CD4-positive, alpha-beta T cell (primary cell): ENCODE data around the gene RAG1. TPM values are rescaled to one million over a fixed set of nuclear protein-coding genes. Genes with fewer than 3 reads are reported as not detected.

ENCODE experiments used
- ATAC-seq: fragments of 200-7000 bp; cut with Tn5 transposase; one replicate; pipeline ENCODE4 v1.10.0; 2022; ENCODE audit warnings: mild to moderate bottlenecking; ENCODE audit not compliant: poor library complexity
- CTCF ChIA-PET: fragments of 350-600 bp; sonication (Branson Sonifier 250); formaldehyde crosslinking; loops from one replicate; lab custom pipeline; 2021; ENCODE audit warnings: antibody characterized with exemption, inconsistent platforms; lab: Charles Lee
- POLR2A ChIA-PET: fragments of 350-600 bp; sonication (Branson Sonifier 250); formaldehyde crosslinking; loops from one replicate; lab custom pipeline; 2021; ENCODE audit warnings: antibody characterized with exemption, inconsistent platforms; lab: Charles Lee
- DNase-seq, 14 experiments: peaks; one replicate each; pipeline ENCODE4 v3.0.0-alpha.2; 2013 to 2020; ENCODE audit warnings: mixed read lengths in 2 of 14
- H3K27ac ChIP-seq, 2 donors: one replicate each; pipeline versions ENCODE4 v1.5.1 to v1.7.0; 2013; ENCODE audit warnings: low read length in 2 of 2, low read depth in 1 of 2, mild to moderate bottlenecking in 1 of 2
- H3K27me3 ChIP-seq, 2 experiments: 1 replicate in 1 of 2; 2 replicates in 1 of 2; pipeline versions ENCODE4 v1.6.1 to v1.7.0; 2013; ENCODE audit warnings: low read length in 2 of 2, control low read depth in 1 of 2, mild to moderate bottlenecking in 1 of 2, moderate library complexity in 1 of 2; ENCODE audit not compliant: insufficient read depth in 2 of 2, control insufficient read depth in 1 of 2
- H3K36me3 ChIP-seq: one replicate; pipeline ENCODE4 v1.6.1; 2013; ENCODE audit warnings: low read length, control low read depth; ENCODE audit not compliant: insufficient read depth
- H3K4me1 ChIP-seq: one replicate; pipeline ENCODE4 v1.6.1; 2013; ENCODE audit warnings: low read length, control low read depth; ENCODE audit not compliant: insufficient read depth
- H3K4me3 ChIP-seq: one replicate; pipeline ENCODE4 v1.5.1; 2013; ENCODE audit warnings: mild to moderate bottlenecking, low read length, moderate library complexity
- H3K9me3 ChIP-seq, 2 experiments: 1 replicate in 1 of 2; 2 replicates in 1 of 2; pipeline versions ENCODE4 v1.6.1 to v1.7.0; 2013; ENCODE audit warnings: low read length in 2 of 2, mild to moderate bottlenecking in 2 of 2, control low read depth in 1 of 2, moderate library complexity in 1 of 2; ENCODE audit not compliant: control insufficient read depth in 1 of 2, insufficient read depth in 1 of 2
- H3K27ac Mint-ChIP-seq: one replicate; pipeline ENCODE4 v1.8.0; 2020; ENCODE audit warnings: mixed read lengths
- H3K27me3 Mint-ChIP-seq: one replicate; pipeline ENCODE4 v1.8.0; 2021; ENCODE audit warnings: mixed read lengths
- H3K36me3 Mint-ChIP-seq: one replicate; pipeline ENCODE4 v1.8.0; 2021; ENCODE audit warnings: low read depth, mixed read lengths
- H3K4me1 Mint-ChIP-seq: one replicate; pipeline ENCODE4 v1.8.0; 2021; ENCODE audit warnings: low read depth, mixed read lengths
- H3K4me3 Mint-ChIP-seq: one replicate; pipeline ENCODE4 v1.8.0; 2020; ENCODE audit warnings: mild to moderate bottlenecking, mixed read lengths
- H3K9me3 Mint-ChIP-seq: one replicate; pipeline ENCODE4 v1.8.0; 2020; ENCODE audit warnings: mixed read lengths
- CTCF ChIP-seq: fragments of 200-600 bp; IDR thresholded peaks from one replicate; pipeline ENCODE4 v1.8.0; 2022; ENCODE audit warnings: antibody characterized with exemption, mild to moderate bottlenecking
- intact Hi-C, 2 experiments: fragments of 100-400 bp; cut with DNase I in 1 of 2; cut with micrococcal nuclease in 1 of 2; formaldehyde crosslinking; loops; one replicate each; pipeline versions ENCODE4 v1.15.1 to v1.9.0; 2023 to 2025; cut with DNase I, micrococcal nuclease
- total RNA-seq, 174 experiments: library from RNA in 2 of 174; stranded (reverse) in 2 of 174; gene quantifications; one replicate each; pipeline ENCODE4 v1.2.3 and lab custom pipeline; 2021 to 2026

RAG1 gene
- total RNA-seq, 2 experiments from 2014 or later, result 0.22 TPM; not detected in 1

- Mint-ChIP-seq H3K9me3 (no peaks in the 10 kb centered on the region), H3K27ac (no peak overlapping the region), H3K4me3 (no peak overlapping the region), H3K4me1 (no peaks in the 10 kb centered on the region), H3K36me3 (no peaks in the 10 kb centered on the region), H3K27me3 (peaks cover 5% of the 10 kb centered on the region)
- ChIA-PET CTCF (no interaction called here), POLR2A (no interaction called here)
- Histone ChIP-seq H3K27ac (no peak overlapping the region), H3K27me3 (no peaks in the 10 kb centered on the region), H3K9me3 (no peaks in the 10 kb centered on the region), H3K36me3 (no peaks in the 10 kb centered on the region), H3K4me3 (no peak overlapping the region), H3K4me1 (no peaks in the 10 kb centered on the region)
- ATAC-seq (no peak), DNase-seq (peak in 3 of 14 experiments; percentile 18 to 32 (median 22))
- intact Hi-C loops, result no loop called here
- no peak for TF ChIP-seq CTCF
These were observed 54.8 kb downstream of the RAG1 start for GRCh38 chr11:36622431-36623136.

- POLR2A ChIA-PET, result no interaction called here
- CTCF ChIA-PET, result no interaction called here
- Histone ChIP-seq H3K27ac (no peak overlapping the region), H3K27me3 (no peaks in the 10 kb centered on the region), H3K4me1 (no peaks in the 10 kb centered on the region), H3K9me3 (no peaks in the 10 kb centered on the region), H3K36me3 (no peaks in the 10 kb centered on the region), H3K4me3 (no peak overlapping the region)
- no peak for DNase-seq
- intact Hi-C loops, result no loop called here
- no peaks in the 10 kb centered on the region for H3K36me3 Mint-ChIP-seq
- no peak overlapping the region for H3K4me3 Mint-ChIP-seq
- peaks cover 5% of the 10 kb centered on the region for H3K27me3 Mint-ChIP-seq
- no peak overlapping the region for H3K27ac Mint-ChIP-seq
- ATAC-seq, result no peak
- no peak for TF ChIP-seq CTCF
- H3K4me1 Mint-ChIP-seq, result no peaks in the 10 kb centered on the region
- no peaks in the 10 kb centered on the region for H3K9me3 Mint-ChIP-seq
These were observed 55.7 kb downstream of the RAG1 start for GRCh38 chr11:36623494-36623893.

- no peak overlapping the region for H3K4me3 ChIP-seq
- H3K27me3 Mint-ChIP-seq, result peaks cover 5% of the 10 kb centered on the region
- H3K4me3 Mint-ChIP-seq, result no peak overlapping the region
- ATAC-seq (no peak), DNase-seq (no peak)
- no peaks in the 10 kb centered on the region for H3K36me3 Mint-ChIP-seq
- CTCF ChIA-PET, result no interaction called here
- no peaks in the 10 kb centered on the region for H3K36me3 ChIP-seq
- H3K4me1 Mint-ChIP-seq, result no peaks in the 10 kb centered on the region
- H3K9me3 Mint-ChIP-seq, result no peaks in the 10 kb centered on the region
- no peaks in the 10 kb centered on the region for H3K27me3 ChIP-seq
- intact Hi-C loops, result no loop called here
- no peak overlapping the region for H3K27ac ChIP-seq
- H3K9me3 ChIP-seq, result no peaks in the 10 kb centered on the region
- no peak for TF ChIP-seq CTCF
- no peaks in the 10 kb centered on the region for H3K4me1 ChIP-seq
- H3K27ac Mint-ChIP-seq, result no peak overlapping the region
- POLR2A ChIA-PET, result no interaction called here
These were observed 59.2 kb downstream of the RAG1 start for GRCh38 chr11:36627006-36627405.
